Measurements from ENCODE around the gene AMBRA1.
"Not testable (repeated sequence)": the region's sequence is repeated elsewhere in the genome, so short reads cannot be mapped to it uniquely, and the experiment has no call there.

AMBRA1 gene

GRCh38 chr11:46616551-46617133 lies 22.8 kb upstream of the AMBRA1 start:
- DNase-seq (ENCODE audit: low read depth) = no peak

- DNase-seq (ENCODE audit: low read depth) = no peak
Measured at GRCh38 chr11:46615756-46616155, 21.9 kb upstream of the AMBRA1 start.

GRCh38 chr11:46612326-46612725 lies 18.5 kb upstream of the AMBRA1 start:
- no peak for DNase-seq (ENCODE audit: low read depth)

GRCh38 chr11:46611526-46612304 lies 17.9 kb upstream of the AMBRA1 start:
- DNase-seq (ENCODE audit: low read depth) = no peak

GRCh38 chr11:46609386-46609785 lies 15.6 kb upstream of the AMBRA1 start:
- no peak for DNase-seq (ENCODE audit: low read depth)

GRCh38 chr11:46607516-46607915 lies 13.7 kb upstream of the AMBRA1 start:
- DNase-seq (ENCODE audit: low read depth) = no peak

- DNase-seq (ENCODE audit: low read depth) = no peak
Measured at GRCh38 chr11:46604796-46605195, 11.0 kb upstream of the AMBRA1 start.

GRCh38 chr11:46603704-46604308 lies 10.0 kb upstream of the AMBRA1 start:
- no peak for DNase-seq (ENCODE audit: low read depth)

GRCh38 chr11:46601129-46601528 lies 7.3 kb upstream of the AMBRA1 start:
- DNase-seq (ENCODE audit: low read depth) = no peak

- no peak for DNase-seq (ENCODE audit: low read depth)
Measured at GRCh38 chr11:46600194-46600960, 6.6 kb upstream of the AMBRA1 start.

- DNase-seq (ENCODE audit: low read depth) = no peak
Measured at GRCh38 chr11:46599340-46600193, 5.7 kb upstream of the AMBRA1 start.

GRCh38 chr11:46597609-46598219 lies 3.9 kb upstream of the AMBRA1 start:
- no peak for DNase-seq (ENCODE audit: low read depth)

GRCh38 chr11:46597155-46597554 lies 3.3 kb upstream of the AMBRA1 start:
- no peak for DNase-seq (ENCODE audit: low read depth)

- no peak for DNase-seq (ENCODE audit: low read depth)
Measured at GRCh38 chr11:46594785-46595184, 962 bp upstream of the AMBRA1 start.

- no peak for DNase-seq (ENCODE audit: low read depth)
Measured at GRCh38 chr11:46594374-46594700, 514 bp upstream of the AMBRA1 start.

GRCh38 chr11:46590740-46591605 lies 2.9 kb downstream of the AMBRA1 start:
- no peak for DNase-seq (ENCODE audit: low read depth)

GRCh38 chr11:46588915-46589314 lies 4.9 kb downstream of the AMBRA1 start:
- DNase-seq (ENCODE audit: low read depth) = no peak

GRCh38 chr11:46588131-46588530 lies 5.7 kb downstream of the AMBRA1 start:
- no peak for DNase-seq (ENCODE audit: low read depth)

- not testable (repeated sequence) for DNase-seq (ENCODE audit: low read depth)
Measured at GRCh38 chr11:46583513-46583912, 10.3 kb downstream of the AMBRA1 start.

GRCh38 chr11:46582588-46582987 lies 11.2 kb downstream of the AMBRA1 start:
- no peak for DNase-seq (ENCODE audit: low read depth)

All from stimulated activated CD8-positive, alpha-beta memory T cell treated with anti-CD3 and anti-CD28 coated beads, Interleukin-12 subunit alpha, Interleukin-12 subunit beta, amount 100 ng/mL, for 1 hour (primary cell).